Subcutaneous adipose tissue (tissue), 4 donors: ENCODE measurements around the gene TCN1. TPM values are rescaled to one million over a fixed set of nuclear protein-coding genes. Genes with fewer than 3 reads are reported as not detected.

ENCODE experiments used
- CTCF ChIP-seq: fragments of 450-650 bp; IDR thresholded peaks from one replicate; pipeline ENCODE4 v1.5.1; 2016; ENCODE audit warnings: low read depth, mild to moderate bottlenecking, control low read depth, antibody characterized with exemption, moderate library complexity
- total RNA-seq, 4 donors: library from RNA; depleted of rRNA; stranded (reverse); fragments of >200 nt; gene quantifications; one replicate each; pipeline ENCODE4 v1.1.0, GENCODE V29; 2016

The TCN1 gene
- total RNA-seq, 4 donors from 2014 or later, result 0.34 to 0.98 TPM; not detected in 2

DNA sequence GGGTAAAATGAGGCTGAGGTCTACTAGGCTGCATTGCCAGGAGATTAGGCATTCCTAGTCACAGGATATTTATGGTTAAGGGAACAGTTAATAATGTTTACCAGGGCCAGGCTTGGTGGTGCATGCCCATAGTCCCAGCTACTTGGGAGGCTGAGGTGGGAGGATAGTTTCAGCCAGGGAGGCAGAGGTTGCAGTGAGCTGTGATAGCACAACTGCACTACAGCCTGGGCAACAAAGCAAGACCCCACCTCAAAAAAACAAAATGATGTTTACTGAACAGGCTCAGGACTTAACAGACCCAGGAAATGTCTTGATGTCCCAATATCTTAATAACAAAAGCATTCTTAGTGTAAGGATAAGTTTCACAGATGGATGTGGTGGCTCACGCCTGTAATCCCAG lies 52.9 kb downstream of the TCN1 start:
- TF ChIP-seq CTCF, result no peak

GRCh38 chr11:59812220-59812619 lies 54.1 kb downstream of the TCN1 start:
- no peak for TF ChIP-seq CTCF

DNA sequence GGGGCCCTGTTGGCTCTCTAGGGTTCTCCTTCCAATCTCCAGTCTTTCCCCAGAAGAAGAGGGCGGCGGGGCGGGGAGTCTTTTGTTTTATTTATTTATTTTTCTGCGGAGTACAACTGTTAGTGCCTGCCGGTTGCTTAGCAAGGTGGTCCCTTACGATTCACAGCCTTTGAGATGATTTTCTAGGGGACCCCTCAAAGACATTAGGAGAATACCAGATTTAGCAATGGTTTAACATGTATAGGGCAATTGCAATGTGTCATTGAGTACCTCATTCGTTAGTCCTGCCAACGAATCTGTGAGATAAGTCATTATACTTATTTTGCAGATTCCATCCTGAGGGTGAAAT lies 55.4 kb downstream of the TCN1 start:
- no peak for TF ChIP-seq CTCF

- TF ChIP-seq CTCF, result no peak
Measured at GRCh38 chr11:59810189-59810910, 55.9 kb downstream of the TCN1 start, which contains the start of gene MRPL16. TSS of gene MRPL16 (minus strand) at chr11:59810778. CDS start at chr11:59810658, 120 bp downstream.

DNA sequence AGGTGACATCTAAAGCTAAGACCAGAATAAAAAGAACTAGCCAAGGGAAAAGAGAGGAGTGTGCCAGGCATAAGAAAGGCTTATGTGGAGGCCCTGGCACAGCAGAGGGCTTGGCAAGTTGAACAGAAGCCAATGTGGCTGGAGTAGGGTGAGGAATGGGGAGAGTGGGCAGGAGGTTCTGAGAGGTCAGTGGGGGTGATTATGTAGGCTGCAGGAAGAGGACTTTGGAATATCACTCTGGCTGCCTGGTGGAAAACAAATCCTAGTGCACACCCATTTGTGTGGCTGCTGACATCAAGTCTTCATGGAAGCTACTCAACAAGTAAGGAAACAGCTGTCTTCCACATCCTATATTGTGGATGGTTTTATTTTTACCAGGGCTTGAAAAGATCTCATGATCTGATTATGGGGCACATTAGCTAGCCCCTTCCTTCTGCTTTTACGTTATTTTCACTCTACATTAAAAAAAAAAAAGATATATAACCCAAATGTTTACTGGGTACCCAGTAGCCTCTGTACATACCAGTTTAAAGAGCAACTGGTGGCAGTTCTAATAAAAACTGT lies 59.2 kb downstream of the TCN1 start:
- no peak for TF ChIP-seq CTCF

- no peak for TF ChIP-seq CTCF
Measured at GRCh38 chr11:59804061-59804460, 62.2 kb downstream of the TCN1 start.

Other genes with a start within 250 kb of the TCN1 start
- gene PATL1, start 197.4 kb downstream of the TCN1 start, total RNA-seq, result 10 to 100 TPM; 12.6 to 23.8 (median 15.2) TPM
- not detected for gene OR10V1, start 152.6 kb downstream of the TCN1 start, total RNA-seq
- 10 to 100 TPM; 16.8 to 39.6 (median 26.9) TPM for gene STX3, start 111.1 kb downstream of the TCN1 start, total RNA-seq
- 10 to 100 TPM; 36.6 to 50.5 (median 42.1) TPM for gene MRPL16, start 55.7 kb downstream of the TCN1 start, total RNA-seq
- not detected for gene CBLIF, start 21.0 kb downstream of the TCN1 start, total RNA-seq
- gene OOSP3, start 12.3 kb upstream of the TCN1 start, total RNA-seq, result not detected
- not detected for gene OOSP1, start 71.9 kb upstream of the TCN1 start, total RNA-seq
- not detected for gene OOSP4A, start 97.5 kb upstream of the TCN1 start, total RNA-seq
- not detected for gene OOSP4B, start 150.7 kb upstream of the TCN1 start, total RNA-seq
- gene OOSP2, start 173.9 kb upstream of the TCN1 start, total RNA-seq, result not detected
- not detected for gene MS4A3, start 190.2 kb upstream of the TCN1 start, total RNA-seq
- gene MS4A2, start 222.2 kb upstream of the TCN1 start, total RNA-seq, result 1 to 10 TPM in 3 of 4 donors, under 1 TPM in 1; 0.75 to 7.3 (median 3.6) TPM